Dedifferentiated amniotic fluid mesenchymal stem cell (primary cell): ENCODE results near the gene SURF4.
"Not testable (repeated sequence)": the region's sequence is repeated elsewhere in the genome, so short reads cannot be mapped to it uniquely, and the experiment has no call there.

Experiments
- DNase-seq: peaks from one replicate; pipeline ENCODE4 v3.0.0-alpha.2; 2016; ENCODE audit errors: extremely low spot score

Gene SURF4

DNA sequence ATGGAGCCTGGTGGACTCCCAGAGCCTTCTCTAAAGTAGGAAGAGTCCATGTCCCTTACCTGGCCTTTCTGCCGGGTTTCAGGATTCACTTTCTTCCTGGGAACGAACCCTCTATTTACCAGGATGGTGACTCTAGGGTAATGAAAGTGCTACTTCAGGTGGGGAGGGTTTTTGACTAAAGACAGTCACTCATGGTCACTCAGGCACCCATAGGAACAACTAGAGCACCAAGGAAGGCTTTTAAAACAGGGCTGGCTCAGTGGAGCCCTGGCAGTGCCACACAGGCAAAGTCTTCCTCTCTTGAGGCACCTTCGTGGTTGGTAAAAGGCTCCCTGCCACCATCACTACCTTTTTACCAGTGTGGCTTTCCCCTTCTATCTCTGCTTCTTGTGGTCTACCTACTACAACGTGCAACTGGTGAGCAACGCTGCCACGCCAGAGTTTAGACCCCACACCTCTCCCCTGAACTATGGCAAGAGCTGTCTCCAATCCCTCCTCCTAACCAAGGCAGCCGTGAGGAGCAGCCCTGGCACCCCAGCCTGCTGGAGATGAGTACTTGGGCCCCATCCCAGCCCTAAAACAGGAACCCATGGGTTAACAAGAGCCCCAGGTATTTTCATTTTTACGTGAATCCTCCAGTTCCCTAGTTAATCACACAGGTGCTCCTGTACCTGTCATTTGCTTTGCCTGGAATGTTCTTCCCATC is 23.1 kb downstream of the SURF4 start:
- no peak for DNase-seq

DNA sequence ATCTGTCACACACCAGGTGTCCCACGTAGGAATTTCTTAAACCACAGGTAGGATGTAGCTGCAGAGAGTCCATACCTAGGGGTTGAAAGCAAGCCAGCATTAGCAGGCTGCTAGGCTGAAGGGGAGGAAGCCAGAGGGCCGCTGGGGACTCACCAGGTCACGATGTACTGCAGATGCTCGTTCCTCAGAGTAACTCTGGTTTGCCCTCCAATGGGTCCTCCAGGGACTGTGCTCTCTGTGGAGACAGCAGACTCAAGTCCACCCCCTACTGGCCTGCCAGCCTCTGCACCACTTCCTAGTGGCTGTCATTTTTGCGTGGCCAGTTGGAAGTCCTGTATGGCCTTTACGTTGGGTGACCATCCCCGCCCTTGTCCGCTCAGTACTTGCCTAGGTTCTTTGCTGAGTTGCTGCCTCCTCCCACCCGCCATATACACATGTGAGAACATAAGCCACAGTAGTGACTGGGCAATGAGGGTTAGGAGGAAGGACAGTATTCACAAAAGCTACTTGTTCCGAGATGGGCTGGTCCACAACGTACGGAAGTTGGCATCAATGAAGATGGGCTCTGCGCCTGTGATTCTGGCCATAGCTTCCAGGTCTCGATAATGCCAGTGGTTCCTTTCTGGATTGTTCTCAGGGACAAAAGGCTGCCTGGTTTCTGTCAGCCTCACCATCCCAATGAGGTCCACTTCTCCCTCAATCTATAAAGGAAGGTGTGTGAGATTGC is 23.8 kb downstream of the SURF4 start:
- peak; percentile 23 for DNase-seq

DNA sequence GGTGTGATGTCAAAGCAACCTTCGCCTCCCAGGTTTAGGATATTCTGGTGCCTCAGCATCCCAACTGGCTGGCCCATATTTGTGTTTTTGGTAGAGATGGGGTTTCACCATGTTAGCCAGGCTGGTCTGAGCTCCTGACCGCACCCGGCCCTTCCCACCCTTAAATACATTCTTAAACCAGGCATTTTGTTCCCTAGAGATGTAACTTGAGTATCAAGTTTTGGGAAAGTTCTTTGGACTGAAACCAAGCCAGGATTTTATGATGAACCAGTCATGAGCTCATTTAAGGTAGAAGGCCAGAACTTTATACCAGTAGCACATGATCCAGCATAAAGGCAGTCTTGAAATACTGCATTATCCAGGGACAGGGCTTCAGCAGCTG is 24.3 kb downstream of the SURF4 start:
- DNase-seq = no peak

DNA sequence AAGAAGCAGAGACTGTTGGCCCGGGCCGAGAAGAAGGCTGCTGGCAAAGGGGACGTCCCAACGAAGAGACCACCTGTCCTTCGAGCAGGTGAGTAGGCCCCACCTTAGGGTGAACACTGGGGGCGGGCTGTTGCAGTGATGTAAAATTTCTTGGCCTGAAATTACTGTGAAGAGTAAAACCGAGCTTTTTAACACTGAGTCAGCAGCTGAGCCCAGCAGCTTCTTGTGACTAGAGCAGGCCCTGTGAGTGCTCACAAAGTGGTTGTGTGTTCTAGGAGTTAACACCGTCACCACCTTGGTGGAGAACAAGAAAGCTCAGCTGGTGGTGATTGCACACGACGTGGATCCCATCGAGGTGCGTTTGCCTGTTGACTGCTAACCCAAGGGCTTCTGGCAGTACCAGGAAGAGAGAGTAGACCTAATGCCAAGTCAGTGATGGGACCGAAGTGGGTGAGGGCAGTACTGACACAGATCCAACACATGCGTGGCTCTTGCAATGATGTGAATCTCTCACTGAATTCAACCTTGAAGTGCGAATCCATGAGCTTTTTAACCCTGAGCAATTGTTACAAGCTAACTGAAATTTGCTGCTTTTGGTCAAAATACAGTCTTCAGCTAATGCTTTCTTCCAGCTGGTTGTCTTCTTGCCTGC is 25.8 kb downstream of the SURF4 start:
- no peak for DNase-seq

DNA sequence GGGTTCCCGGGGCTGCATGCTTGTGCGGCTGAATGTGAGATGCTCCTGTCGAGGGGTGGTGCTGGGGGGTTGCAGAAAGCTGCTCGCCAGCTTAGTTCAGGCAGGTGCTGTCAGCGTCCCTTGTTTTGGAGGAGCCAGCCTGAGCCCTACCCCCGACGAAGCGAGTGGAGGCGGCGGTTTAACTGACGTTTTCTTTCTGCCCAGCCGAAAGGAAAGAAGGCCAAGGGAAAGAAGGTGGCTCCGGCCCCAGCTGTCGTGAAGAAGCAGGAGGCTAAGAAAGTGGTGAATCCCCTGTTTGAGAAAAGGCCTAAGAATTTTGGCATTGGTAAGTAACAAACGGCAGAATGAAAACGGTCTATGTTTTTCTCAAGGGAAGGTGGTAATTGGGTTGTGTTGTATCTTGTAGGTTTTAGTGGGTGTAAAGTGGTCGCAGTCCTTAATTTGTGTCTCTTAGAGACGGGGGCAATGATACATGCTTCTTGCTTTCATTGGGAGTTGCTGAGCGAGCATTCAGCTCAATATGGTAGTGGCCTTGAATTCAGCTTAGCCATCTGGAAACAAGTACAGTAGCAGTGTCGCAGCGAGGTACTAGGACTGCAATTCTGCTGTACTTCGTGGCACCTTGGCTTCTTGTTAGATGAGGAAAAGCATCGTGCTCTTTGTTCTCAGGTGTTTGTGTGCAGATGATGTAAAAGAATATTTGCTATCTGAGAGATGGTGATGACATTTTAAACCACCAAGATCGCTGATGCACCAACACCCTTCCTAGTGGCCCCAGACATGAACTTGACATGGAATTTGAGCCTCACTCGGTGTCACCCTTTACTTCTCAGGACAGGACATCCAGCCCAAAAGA is 26.9 kb downstream of the SURF4 start:
- no peak for DNase-seq

DNA sequence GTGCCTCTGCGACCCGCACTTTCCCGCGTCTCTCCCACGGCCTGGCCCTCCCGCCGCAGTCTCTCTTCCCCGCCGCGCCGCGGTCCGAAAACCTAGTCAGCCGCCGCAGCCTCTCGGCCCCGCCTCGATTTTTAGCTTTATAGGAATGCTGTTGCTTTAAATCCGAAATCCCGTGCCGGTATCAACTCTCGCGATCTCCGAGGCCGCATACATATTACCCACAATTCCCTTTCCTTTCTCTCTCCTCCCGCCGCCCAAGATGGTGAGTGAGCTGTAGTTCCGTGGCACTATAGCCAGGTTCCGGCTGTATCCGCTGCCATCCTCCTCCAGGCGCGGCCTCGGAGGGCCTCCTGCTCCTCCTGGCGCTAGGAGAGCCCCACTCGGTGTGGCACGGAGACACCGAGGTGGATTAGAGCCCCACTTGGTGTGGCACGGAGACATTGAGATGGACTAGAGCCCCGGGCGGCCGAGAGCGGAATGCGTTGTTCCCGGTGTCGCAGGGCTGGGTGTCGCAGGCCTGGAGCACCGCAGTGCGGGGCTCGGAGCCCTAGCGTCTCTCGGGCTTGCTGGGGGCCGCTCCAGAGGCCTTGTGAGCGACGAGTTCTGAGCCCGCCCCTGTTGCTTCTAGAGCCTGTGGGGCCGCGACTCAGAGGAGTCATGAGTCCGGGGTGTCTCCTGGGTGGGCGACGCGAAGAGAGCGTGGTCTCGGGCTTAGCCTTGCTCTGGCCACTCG is 27.7 kb downstream of the SURF4 start, which contains the start of the genes MED22 and RPL7A:
Gene MED22, minus strand, starts transcription at position 147 of the 733 bp plus-strand sequence. CDS start 1,469 bp downstream, outside the sequence.
Gene RPL7A, plus strand, starts transcription at position 234 of the 733 bp plus-strand sequence. Its CDS starts 26 bp downstream, at position 260.
- peak; percentile 98 for DNase-seq

DNA sequence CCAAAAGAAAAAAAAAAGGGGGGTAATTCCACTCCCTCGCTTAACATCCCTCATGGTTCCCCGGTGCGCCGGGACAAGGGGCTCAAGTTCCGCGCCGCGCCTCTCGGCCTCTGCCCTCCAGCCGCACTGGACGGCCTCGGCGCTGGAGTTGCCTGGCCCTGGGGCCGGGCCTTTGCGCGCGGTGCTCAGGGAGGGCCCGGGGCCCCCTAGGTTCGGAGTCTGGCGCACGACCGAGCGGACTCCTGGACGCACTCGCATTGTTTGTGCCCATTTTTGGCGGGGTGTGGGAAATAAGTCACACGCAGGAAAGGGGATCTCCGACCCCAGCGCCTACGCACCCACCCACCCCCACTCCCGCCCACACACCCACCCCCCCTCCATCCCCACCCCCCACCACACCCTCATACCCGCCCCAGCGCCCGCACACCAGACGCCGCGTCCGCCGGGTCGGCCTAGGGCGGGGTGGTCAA is 28.3 kb downstream of the SURF4 start:
- DNase-seq = no peak

DNA sequence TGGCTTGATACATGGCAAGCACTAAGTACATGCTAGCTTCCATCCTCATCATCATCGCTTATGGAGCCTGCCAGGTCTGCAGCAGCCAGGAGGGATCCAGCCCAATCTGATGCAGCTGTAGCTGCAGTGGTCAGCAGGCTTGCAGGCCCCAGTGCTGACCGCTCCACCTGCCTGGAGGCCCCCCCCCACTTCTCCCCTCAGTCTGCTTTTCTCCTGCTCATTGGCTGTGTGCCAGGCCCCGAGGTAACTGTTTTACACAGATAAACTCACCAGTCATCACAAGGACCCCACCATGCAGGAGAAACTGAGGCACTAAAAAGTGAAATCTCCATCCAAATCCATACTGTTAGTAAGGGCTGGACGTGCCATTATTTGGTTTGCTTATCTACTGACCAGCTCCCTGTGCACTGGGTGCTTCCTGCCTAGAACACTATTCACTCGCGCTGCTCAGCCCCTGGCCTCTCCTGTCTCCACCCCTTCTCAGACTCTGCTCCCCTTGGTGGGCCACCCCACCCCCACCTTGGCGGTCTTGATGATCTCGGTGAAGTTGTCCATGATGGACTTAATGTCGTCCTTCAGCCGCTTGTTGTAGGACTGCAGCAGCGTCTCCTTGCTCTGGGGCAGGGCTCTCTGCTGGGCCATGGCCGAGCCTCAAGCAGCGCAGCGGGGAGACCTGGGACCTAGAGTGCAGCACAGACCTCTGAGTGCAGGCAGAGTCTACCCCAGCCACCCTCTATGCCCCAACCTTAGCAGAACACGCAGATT is 29.7 kb downstream of the SURF4 start:
- DNase-seq = no peak

DNA sequence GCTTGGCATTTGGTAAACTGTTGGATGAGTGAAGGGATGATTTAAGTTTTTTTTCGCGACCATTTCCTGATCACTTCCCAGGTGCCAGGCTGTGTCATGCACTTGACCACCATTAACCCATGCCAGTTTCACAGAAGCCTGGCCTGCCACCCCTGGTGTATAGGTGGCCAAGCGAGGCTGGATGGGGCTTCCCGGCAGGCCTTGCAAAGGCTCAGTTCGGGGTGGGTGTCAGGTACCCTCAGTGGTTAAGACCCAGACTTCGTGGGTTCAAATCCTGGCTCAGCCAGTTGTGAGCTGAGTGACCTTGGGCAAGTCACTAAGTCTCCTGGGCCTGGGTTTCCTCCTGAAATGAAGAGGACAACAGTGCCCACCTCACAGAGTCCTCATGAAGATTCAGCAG is 30.3 kb downstream of the SURF4 start:
- no peak for DNase-seq

DNA sequence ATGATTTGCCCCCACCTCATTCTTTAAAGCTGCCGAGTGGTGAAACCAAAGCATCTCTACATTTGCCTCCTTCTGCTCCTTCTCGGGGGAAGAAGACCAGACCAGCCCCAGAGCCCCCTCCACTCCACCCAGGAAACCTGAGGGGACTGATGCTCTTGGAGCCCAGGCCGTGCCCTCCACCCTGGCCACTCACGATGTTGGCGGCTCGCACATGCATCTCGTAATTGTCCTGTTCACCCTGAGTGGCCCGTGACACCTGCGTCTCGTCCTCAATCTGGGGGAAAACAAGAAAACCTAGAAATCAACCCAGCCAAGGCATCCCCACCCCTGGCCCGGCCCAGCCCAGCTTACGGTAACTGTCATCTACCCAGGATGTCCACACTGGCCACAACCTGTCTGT is 30.9 kb downstream of the SURF4 start:
- no peak for DNase-seq

DNA sequence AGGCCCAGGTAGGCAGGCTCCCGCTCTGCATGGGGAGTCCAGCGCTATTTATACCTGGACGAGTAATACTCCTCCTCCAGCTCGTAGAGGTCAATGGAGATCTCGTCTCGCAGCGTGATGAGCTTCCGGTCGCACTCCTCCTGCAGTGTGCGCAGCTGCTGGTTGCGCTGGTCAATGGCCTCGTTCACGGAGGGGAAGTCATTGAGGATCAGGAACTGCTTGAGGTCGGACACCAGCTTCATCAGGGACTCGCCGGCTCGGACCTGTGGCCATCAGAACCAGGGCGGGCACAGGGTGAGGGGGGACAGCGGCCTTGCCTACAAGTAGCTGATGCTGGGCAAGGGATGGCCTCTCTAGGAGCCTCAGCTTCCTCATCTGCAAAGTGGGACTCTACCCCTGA is 31.8 kb downstream of the SURF4 start:
- no peak for DNase-seq

DNA sequence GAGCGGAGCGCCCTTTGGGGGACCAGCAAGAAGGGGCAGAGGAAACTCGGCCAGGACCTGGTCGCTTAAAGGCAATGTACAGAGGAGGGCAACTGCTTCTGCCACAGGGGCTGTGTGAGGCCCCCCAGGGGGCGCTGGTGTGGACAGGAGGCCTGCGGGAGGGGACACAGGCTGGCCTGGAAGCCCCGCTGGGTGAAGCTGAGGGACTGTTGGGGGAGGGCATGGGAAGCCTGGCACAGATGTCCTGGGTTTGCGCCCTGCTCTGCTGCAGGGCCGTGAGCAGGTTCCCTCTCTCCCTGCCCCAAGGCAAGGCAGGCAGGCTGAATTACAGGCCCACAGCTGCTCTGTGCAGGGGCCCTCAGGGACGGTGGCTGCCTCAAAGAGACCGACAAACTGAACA is 33.3 kb downstream of the SURF4 start:
- no peak for DNase-seq

DNA sequence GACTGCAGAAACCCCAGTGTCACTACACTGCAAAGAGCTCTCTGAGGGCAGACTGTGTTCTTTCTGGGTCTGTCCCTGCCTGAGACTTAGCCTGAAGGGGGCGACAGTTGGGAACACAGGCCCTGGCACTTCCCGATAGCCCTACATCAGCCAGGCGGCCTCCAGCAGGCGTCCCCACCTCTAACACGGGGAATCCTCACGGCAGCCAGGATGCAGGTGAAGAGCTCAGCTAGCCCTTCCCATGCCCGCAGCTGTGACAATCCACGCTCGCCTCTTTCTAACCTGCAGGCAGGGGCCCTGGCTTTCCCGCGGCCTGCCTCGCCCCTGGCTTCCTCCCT is 33.8 kb downstream of the SURF4 start:
- no peak for DNase-seq

DNA sequence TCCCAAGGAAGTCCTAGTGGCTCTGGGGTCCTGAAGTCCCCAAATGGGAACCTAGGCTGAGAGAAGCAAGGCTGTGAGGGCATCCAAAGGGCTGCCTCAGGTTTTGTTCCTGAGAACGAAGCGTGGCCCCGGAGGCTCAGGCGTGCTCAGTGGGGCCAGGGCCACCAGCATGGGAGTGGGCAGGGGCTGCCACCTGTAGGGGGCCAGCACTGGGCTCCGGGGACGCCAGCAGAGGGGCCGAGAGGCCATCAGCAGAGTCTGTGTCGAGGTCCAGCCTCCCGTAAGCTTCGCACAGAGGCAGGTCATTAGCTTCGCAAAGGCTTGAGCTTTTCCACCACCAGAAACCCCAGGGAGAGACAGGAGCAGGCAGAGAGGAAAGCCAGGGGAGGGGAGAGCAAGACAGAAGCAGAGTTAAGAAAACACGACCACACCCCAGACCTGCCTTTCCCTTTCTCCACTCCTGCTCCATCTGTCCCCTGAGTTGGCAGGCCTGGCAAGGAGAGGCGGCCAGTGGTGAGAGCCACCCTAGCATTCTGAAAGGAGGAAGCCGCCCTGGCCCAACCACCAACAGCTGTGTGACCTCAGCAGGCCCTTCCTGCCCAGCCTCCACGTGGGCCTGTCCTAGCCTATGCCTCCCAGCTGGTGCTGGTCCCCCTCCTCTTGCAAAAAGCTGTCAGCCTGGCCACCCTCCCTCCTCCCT is 34.3 kb downstream of the SURF4 start:
- DNase-seq = no peak

DNA sequence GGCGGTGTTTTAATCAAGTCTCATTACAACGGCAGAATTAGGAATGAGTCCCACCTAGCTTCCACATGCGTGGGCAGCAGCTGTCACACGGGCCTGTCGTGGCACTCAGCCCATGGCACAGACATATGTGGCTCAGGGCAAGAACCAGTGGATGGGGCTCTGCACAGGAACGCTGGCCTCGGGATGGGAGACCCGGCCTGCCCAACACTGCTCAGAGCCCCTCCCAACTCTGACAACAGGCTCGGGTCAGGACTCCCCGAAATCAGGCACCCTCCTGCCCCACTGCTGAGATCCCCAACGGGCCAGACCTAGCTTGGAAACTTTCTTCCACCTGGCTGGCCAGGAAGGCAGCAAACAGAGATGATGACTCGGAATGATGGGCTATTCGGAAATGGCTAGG is 34.9 kb downstream of the SURF4 start:
- DNase-seq = no peak

DNA sequence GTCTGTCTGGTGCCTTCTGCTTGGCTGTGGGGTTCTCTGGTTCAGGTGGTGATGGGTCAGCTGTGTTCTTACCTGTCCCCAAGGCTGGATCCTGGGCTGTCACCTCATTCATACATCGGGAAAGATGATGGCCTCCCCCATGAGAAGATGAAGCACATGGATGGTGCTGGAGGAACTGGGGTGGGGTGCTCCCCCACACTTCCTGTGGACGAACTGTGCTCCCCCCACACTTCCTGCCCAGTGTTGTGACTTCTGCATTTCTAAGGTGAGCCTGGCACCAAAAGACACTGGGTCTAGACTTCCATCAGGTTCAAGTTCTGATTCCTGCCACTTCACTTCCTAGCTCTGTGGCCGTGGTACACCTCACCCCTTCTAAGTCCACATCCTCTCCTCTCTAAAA is 35.6 kb downstream of the SURF4 start:
- no peak for DNase-seq

DNA sequence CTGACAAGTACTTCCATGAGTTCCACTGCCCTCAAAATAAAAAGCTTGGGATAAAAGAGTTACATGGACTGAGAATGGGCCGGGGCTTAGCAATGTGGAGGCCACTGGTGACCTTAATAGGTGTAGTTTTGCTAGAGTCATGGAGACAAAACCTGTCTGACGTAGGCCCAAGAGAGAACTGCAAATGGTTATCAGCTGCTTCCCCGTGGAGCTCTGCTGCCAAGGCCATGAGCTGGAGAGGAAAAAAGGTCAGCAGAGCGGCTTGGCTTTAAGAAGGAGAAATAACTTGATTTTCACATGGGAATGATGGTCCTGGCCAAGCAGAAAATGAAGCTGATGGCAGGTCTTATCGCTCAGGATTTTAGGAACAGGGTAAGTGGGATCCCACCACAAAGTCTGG is 36.2 kb downstream of the SURF4 start:
- DNase-seq = no peak

DNA sequence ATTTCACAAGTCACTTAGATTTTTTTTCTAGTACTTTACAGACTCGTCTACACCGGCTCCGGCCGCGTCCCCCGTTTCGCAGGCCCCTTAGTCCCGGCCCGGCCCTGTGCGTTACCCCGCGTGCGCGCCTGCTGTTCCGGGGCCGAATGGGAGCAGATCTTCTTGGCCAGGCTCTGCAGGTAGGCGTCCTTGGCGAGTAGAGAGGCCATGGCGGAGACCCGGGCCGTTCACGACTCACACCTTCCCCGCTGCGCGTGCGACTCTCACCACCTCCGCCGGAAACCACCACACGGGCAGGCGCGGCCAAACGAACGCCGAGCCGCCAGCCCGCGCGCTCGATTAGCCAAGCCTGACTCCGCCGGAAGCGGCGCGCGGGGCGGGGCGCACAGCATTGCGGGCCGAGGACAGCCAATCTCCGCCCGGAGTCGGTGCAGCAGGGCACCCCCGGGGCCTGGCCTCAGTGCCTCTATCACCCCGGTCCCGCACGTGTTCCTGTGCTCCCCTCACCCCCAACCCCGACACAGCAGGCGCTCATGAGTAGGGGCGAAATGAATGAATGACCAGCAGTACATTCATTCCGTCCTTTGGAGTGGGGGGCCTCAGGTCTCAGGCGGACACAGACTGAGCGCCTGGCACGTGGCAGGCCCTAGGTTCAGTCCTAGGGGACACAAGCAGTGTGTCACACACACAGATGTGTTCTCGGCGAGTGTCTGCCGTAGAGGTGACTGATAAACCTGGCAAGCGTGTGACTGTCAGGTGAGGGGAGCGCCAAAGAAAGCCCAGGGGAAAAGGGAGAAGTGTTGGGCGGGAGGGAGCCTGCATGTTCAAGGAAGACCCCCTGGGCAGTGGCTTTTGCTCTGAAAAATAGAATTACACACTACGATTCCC is 39.7 kb downstream of the SURF4 start, which contains the start of gene SURF6:
Gene SURF6, minus strand, starts transcription at position 265 of the 888 bp plus-strand sequence. Its CDS starts 56 bp downstream, at position 209.
- DNase-seq = peak; percentile 85

DNA sequence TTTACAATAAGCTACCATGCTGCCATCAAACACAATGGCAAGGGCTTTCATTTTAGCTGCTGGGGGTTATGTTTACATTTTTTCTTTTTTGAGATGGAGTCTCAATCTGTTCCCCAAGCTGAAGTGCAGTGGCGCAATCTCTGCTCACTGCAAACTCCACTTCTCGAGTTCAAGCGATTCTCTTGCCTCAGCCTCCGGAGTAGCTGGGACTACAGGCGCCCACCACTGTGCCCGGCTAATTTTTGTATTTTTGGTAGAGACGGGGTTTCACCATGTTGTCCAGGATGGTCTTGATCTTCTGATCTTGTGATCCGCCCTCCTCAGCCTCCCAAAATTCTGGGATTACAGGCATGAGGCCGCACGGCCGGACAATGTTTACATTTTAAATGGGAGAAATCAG is 41.0 kb downstream of the SURF4 start:
- DNase-seq = not testable (repeated sequence)
